ENCODE data around the gene RELN. TPM values are rescaled to one million over a fixed set of nuclear protein-coding genes. Genes with fewer than 3 reads are reported as not detected.

The RELN gene
- total and polyA plus RNA-seq, 3 donors from 2014 or later, result 3.8 to 5.8 (median 5.2) TPM

- WGBS, 2 donors, result 76 to 80% methylated on average over 6 of the region's 6 CpGs
- no peak for DNase-seq
- intact Hi-C loops (cut with DNase I; ENCODE audit: low total_unique reads), result no loop called here
- Histone ChIP-seq H3K4me1 (no peaks in the 10 kb centered on the region), H3K4me3 (no peak overlapping the region), H3K27me3 (no peaks in the 10 kb centered on the region), H3K27ac (no peak overlapping the region), H3K36me3 (ENCODE audit: low read depth, missing control alignments) (no peaks in the 10 kb centered on the region), H3K9me3 (no peaks in the 10 kb centered on the region)
- TF ChIP-seq POLR2A (IDR thresholded peaks at IDR 0.05) (no peak), CTCF (IDR thresholded peaks at IDR 0.05) (no peak)
Measured at GRCh38 chr7:103944230-103944900, 45.1 kb downstream of the RELN start.

DNA sequence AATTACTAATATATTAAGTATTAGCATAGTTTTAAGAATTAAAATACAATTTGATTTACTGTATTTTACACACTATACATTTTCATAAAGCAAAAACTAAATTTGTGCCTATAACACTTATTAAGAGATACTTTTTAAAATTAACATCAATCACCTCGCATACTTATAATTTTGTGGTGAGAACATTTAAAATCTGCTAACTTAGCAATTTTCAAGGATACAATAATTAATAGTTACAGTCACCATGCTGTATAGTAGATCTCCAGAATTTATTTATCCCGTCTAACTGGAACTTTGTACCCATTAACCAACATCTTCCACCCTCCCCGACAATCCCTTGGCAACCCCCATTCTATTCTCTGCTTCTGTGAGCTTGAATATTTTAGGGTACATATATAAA is 47.5 kb downstream of the RELN start:
- H3K36me3 ChIP-seq (ENCODE audit: low read depth, missing control alignments), result no peaks in the 10 kb centered on the region
- intact Hi-C loops (cut with DNase I; ENCODE audit: low total_unique reads), result no loop called here
- no peak overlapping the region for H3K27ac ChIP-seq
- H3K4me3 ChIP-seq, result no peak overlapping the region
- no peak for DNase-seq
- H3K4me1 ChIP-seq, result no peaks in the 10 kb centered on the region
- TF ChIP-seq POLR2A (IDR thresholded peaks at IDR 0.05) (no peak), CTCF (IDR thresholded peaks at IDR 0.05) (no peak)
- WGBS, 2 donors, result 86 to 90% methylated on average over 3 of the region's 3 CpGs
- no peaks in the 10 kb centered on the region for H3K27me3 ChIP-seq
- no peaks in the 10 kb centered on the region for H3K9me3 ChIP-seq

DNA sequence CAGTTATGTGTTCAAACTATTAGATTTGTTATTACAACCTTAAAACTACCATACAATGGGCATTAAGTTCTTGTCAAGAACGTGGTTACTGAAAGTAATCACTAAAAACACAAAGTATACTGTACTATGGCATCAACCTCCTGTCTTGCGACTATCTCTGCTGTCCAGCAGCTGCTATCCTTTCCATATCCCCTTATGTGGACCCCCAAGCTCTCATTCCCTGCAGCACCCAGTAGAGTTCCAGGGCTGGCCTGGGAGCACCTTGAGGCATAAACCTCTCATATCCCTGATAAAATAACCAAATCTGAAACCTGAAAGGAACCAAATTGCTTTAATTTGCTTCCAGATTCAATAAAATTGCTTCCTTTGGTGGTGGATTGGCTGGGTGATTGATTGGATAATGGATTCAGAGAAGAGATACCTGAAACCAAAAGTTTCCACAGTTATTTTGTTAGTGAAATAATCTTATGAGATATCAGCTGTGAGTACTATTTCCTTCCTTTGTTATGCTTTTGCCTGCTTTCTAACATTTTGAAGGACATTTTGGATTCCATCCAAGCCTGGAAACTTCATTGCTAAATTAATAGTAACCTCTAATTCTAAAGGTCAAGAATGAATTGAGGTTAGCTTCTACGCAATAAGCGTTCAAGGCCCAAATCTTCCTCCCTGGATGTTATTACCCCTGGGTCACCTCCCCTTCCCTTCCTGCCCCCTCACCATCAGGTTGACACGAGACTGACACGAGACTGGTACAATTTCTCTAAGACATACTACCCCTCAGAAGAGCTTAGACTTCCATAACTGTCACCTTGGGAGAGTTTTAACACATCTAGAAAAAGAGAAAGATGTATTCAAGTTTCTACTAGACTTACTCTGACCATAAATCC is 48.8 kb downstream of the RELN start:
- DNase-seq, result no peak
- 67 to 68% methylated on average over 6 of the region's 6 CpGs for WGBS, 2 donors
- Histone ChIP-seq H3K9me3 (no peaks in the 10 kb centered on the region), H3K4me1 (no peaks in the 10 kb centered on the region), H3K27me3 (no peaks in the 10 kb centered on the region), H3K4me3 (no peak overlapping the region), H3K36me3 (ENCODE audit: low read depth, missing control alignments) (no peaks in the 10 kb centered on the region), H3K27ac (no peak overlapping the region)
- TF ChIP-seq CTCF (IDR thresholded peaks at IDR 0.05), result no peak
- TF ChIP-seq POLR2A (IDR thresholded peaks at IDR 0.05), result no peak
- intact Hi-C loops (cut with DNase I; ENCODE audit: low total_unique reads), result no loop called here

DNA sequence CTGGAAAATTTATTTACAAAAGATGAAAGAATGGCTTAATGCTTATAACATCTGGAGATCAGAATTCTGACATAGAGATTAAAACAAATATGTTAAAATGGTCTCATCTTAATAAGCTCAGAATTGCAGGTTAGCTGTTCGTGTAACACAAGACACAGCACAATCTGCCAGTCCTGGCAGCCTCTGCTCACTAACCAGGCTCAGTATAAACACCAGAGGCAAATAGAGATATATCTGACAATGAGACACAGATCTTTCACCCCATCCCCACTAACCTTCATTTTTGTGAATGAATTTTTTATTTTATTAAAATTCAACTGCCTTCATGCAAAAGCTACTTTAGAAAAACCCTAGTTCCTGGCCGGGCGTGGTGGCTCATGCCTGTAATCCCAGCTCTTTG is 51.8 kb downstream of the RELN start:
- Histone ChIP-seq H3K4me3 (no peak overlapping the region), H3K4me1 (no peaks in the 10 kb centered on the region), H3K27me3 (no peaks in the 10 kb centered on the region), H3K27ac (no peak overlapping the region), H3K9me3 (no peaks in the 10 kb centered on the region), H3K36me3 (ENCODE audit: low read depth, missing control alignments) (no peaks in the 10 kb centered on the region)
- intact Hi-C loops (cut with DNase I; ENCODE audit: low total_unique reads), result no loop called here
- TF ChIP-seq CTCF (IDR thresholded peaks at IDR 0.05) (no peak), POLR2A (IDR thresholded peaks at IDR 0.05) (no peak)
- no peak for DNase-seq
- 85 to 86% methylated on average over 3 of the region's 3 CpGs for WGBS, 2 donors

Data from testis (tissue), 3 donors.